ENCODE data around the gene AK5. TPM values are rescaled to one million over a fixed set of nuclear protein-coding genes. Genes with fewer than 3 reads are reported as not detected.
"Not testable (repeated sequence)": the region's sequence is repeated elsewhere in the genome, so short reads cannot be mapped to it uniquely, and the experiment has no call there.

Gene AK5
- total RNA-seq, 1 experiment from 2014 or later: 13.5 TPM

GRCh38 chr1:77399250-77400086 lies 117.6 kb downstream of the AK5 start:
- DNase-seq (ENCODE audit: low spot score): no peak

GRCh38 chr1:77400781-77401180 lies 119.0 kb downstream of the AK5 start:
- DNase-seq (ENCODE audit: low spot score): no peak

- no peak for DNase-seq (ENCODE audit: low spot score)
Observed at GRCh38 chr1:77401384-77401783, 119.6 kb downstream of the AK5 start.

GRCh38 chr1:77405186-77405585 lies 123.4 kb downstream of the AK5 start:
- DNase-seq (ENCODE audit: low spot score): no peak

- no peak for DNase-seq (ENCODE audit: low spot score)
Observed at GRCh38 chr1:77406661-77407060, 124.8 kb downstream of the AK5 start.

GRCh38 chr1:77407738-77408375 lies 126.0 kb downstream of the AK5 start:
- no peak for DNase-seq (ENCODE audit: low spot score)

GRCh38 chr1:77408933-77409332 lies 127.1 kb downstream of the AK5 start:
- DNase-seq (ENCODE audit: low spot score): not testable (repeated sequence)

GRCh38 chr1:77412069-77412819 lies 130.4 kb downstream of the AK5 start:
- DNase-seq (ENCODE audit: low spot score): peak; percentile 19

GRCh38 chr1:77412820-77413530 lies 131.2 kb downstream of the AK5 start:
- DNase-seq (ENCODE audit: low spot score): no peak

GRCh38 chr1:77413541-77414335 lies 131.9 kb downstream of the AK5 start:
- DNase-seq (ENCODE audit: low spot score): no peak

- DNase-seq (ENCODE audit: low spot score): no peak
Observed at GRCh38 chr1:77415579-77415978, 133.8 kb downstream of the AK5 start.

GRCh38 chr1:77416692-77417450 lies 135.1 kb downstream of the AK5 start:
- DNase-seq (ENCODE audit: low spot score): no peak

- DNase-seq (ENCODE audit: low spot score): not testable (repeated sequence)
Observed at GRCh38 chr1:77418055-77418454, 136.2 kb downstream of the AK5 start.

- DNase-seq (ENCODE audit: low spot score): no peak
Observed at GRCh38 chr1:77421504-77422233, 139.8 kb downstream of the AK5 start.

GRCh38 chr1:77424236-77424635 lies 142.4 kb downstream of the AK5 start:
- no peak for DNase-seq (ENCODE audit: low spot score)

GRCh38 chr1:77428068-77428467 lies 146.2 kb downstream of the AK5 start:
- DNase-seq (ENCODE audit: low spot score): no peak

- no peak for DNase-seq (ENCODE audit: low spot score)
Observed at GRCh38 chr1:77430966-77431690, 149.3 kb downstream of the AK5 start.

GRCh38 chr1:77433934-77434333 lies 152.1 kb downstream of the AK5 start:
- no peak for DNase-seq (ENCODE audit: low spot score)

- no peak for DNase-seq (ENCODE audit: low spot score)
Observed at GRCh38 chr1:77434967-77435366, 153.1 kb downstream of the AK5 start.
